Measurements from ENCODE around the gene SH2D3C. TPM values are rescaled to one million over a fixed set of nuclear protein-coding genes. Genes with fewer than 3 reads are reported as not detected.

Gene SH2D3C
- total RNA-seq, 4 donors from 2014 or later: 2.6 to 10.1 (median 3.9) TPM

DNA sequence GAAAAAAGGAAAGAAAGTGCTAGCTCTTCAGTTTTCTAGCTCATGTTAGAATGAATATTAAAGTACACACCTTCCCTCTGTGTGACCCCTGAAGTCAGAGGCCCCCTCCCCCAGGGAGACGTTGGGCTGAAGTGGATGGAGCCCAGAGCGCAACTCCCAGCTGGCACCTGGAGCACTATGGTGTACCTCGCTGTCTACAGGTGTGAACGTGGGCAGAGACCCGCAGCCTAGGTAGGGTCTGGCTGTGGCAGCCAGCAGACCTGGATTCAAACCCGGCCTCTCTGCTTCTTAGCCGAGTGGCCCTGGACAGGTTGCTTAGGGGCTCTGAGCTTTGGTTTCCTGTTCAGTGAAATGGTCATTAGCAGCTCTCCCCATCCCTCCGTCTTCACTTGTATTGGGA, 49.7 kb downstream of the SH2D3C start:
- peaks cover 0 to 15% (median 10%) of the 10 kb centered on the region in 4 donors for H3K4me1 ChIP-seq
- H3K9me3 ChIP-seq: no peaks in the 10 kb centered on the region
- peaks cover 0 to 4% (median 0%) of the 10 kb centered on the region in 4 donors for H3K36me3 ChIP-seq
- no peak overlapping the region for H3K27ac ChIP-seq
- intact Hi-C loops (cut with DNase I; ENCODE audit: low total_unique reads): no loop called here
- DNase-seq: no peak
- in situ Hi-C loops (cut with MboI; ENCODE audit: low pct_ligation_motif_present in 1 of 4, low pct_unique_long_range_greater_than_20kb in 1 of 4, low sequenced_read_pairs in 3 of 4): loop anchor here in 2 of 4 donors (25.0 kb wide), 2 partner anchors 142 to 217 kb away; no protein-coding TSS in a partner anchor
- TF ChIP-seq POLR2A (IDR thresholded peaks at IDR 0.05) (no peak), POLR2AphosphoS5 (IDR thresholded peaks at IDR 0.05) (no peak), CTCF (IDR thresholded peaks at IDR 0.05) (no peak), EP300 (IDR thresholded peaks at IDR 0.05; ENCODE audit: low read depth) (no peak)
- H3K27me3 ChIP-seq: no peaks in the 10 kb centered on the region
- no peak overlapping the region for H3K4me3 ChIP-seq
- WGBS, 2 donors (ENCODE audit: low coverage in 1 of 2): 60 to 85% methylated on average over 1 to 8 of the region's 8 CpGs

- Histone ChIP-seq H3K36me3 (no peaks in the 10 kb centered on the region), H3K27me3 (no peaks in the 10 kb centered on the region), H3K9me3 (no peaks in the 10 kb centered on the region), H3K27ac (no peak overlapping the region), H3K4me3 (no peak overlapping the region), H3K4me1 (peaks cover 0 to 23% (median 12%) of the 10 kb centered on the region in 4 donors)
- DNase-seq: no peak
- intact Hi-C loops (cut with DNase I; ENCODE audit: low total_unique reads): no loop called here
- no peak for TF ChIP-seq EP300 (IDR thresholded peaks at IDR 0.05; ENCODE audit: low read depth)
- TF ChIP-seq CTCF (IDR thresholded peaks at IDR 0.05): no peak
- no peak for TF ChIP-seq POLR2AphosphoS5 (IDR thresholded peaks at IDR 0.05)
- TF ChIP-seq POLR2A (IDR thresholded peaks at IDR 0.05): no peak
- in situ Hi-C loops (cut with MboI; ENCODE audit: low pct_ligation_motif_present in 1 of 4, low pct_unique_long_range_greater_than_20kb in 1 of 4, low sequenced_read_pairs in 3 of 4): loop anchor here in 2 of 4 donors (25.0 kb wide), 2 partner anchors 140 to 215 kb away; no protein-coding TSS in a partner anchor
- WGBS, 2 donors (ENCODE audit: low coverage in 1 of 2): 83% methylated on average over 8 of the region's 8 CpGs; no CpG with 5 or more reads in 1 of the 2 donors
Measured at GRCh38 chr9:127726871-127727270, 51.6 kb downstream of the SH2D3C start.

DNA sequence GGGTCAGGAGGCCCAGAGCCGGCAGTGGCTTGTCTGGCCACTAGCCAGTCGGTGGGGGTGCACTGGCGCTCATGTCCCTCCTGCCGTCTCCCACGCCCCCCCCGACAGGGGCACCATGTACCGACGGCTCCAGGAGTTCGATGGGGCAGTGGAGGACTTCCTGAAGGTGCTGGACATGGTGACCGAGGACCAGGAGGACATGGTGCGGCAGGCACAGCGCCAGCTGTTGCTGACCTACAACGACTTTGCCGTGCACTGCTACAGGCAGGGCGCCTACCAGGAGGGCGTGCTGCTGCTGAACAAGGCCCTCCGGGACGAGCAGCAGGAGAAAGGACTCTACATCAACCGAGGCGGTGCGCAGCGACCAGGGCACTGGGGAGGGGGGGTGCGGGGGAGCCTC, 54.5 kb downstream of the SH2D3C start:
- Histone ChIP-seq H3K4me1 (peaks cover 0 to 23% (median 12%) of the 10 kb centered on the region in 4 donors), H3K4me3 (no peak overlapping the region), H3K9me3 (no peaks in the 10 kb centered on the region), H3K27me3 (no peaks in the 10 kb centered on the region), H3K27ac (peak overlapping the region in 1 of 4 donors; percentile 33), H3K36me3 (no peaks in the 10 kb centered on the region)
- intact Hi-C loops (cut with DNase I; ENCODE audit: low total_unique reads): no loop called here
- TF ChIP-seq EP300 (IDR thresholded peaks at IDR 0.05; ENCODE audit: low read depth) (no peak), POLR2AphosphoS5 (IDR thresholded peaks at IDR 0.05) (no peak), POLR2A (IDR thresholded peaks at IDR 0.05) (no peak), CTCF (IDR thresholded peaks at IDR 0.05) (no peak)
- DNase-seq: peak; percentile 34
- in situ Hi-C loops (cut with MboI; ENCODE audit: low pct_ligation_motif_present in 1 of 4, low pct_unique_long_range_greater_than_20kb in 1 of 4, low sequenced_read_pairs in 3 of 4): no loop called here
- 48% methylated on average over 17 of the region's 23 CpGs; no CpG with 5 or more reads in 1 of the 2 donors for WGBS, 2 donors (ENCODE audit: low coverage in 1 of 2)

GRCh38 chr9:127723444-127723843, 55.0 kb downstream of the SH2D3C start:
- DNase-seq: peak; percentile 39
- Histone ChIP-seq H3K4me3 (no peak overlapping the region), H3K27me3 (no peaks in the 10 kb centered on the region), H3K4me1 (peaks cover 0 to 23% (median 12%) of the 10 kb centered on the region in 4 donors), H3K27ac (no peak overlapping the region), H3K36me3 (no peaks in the 10 kb centered on the region), H3K9me3 (no peaks in the 10 kb centered on the region)
- whole genome bisulfite sequencing, 2 donors (ENCODE audit: low coverage in 1 of 2): 54 to 57% methylated on average over 1 to 5 of the region's 5 CpGs
- no peak for TF ChIP-seq POLR2A (IDR thresholded peaks at IDR 0.05)
- TF ChIP-seq EP300 (IDR thresholded peaks at IDR 0.05; ENCODE audit: low read depth): no peak
- no peak for TF ChIP-seq CTCF (IDR thresholded peaks at IDR 0.05)
- no peak for TF ChIP-seq POLR2AphosphoS5 (IDR thresholded peaks at IDR 0.05)
- intact Hi-C loops (cut with DNase I; ENCODE audit: low total_unique reads): no loop called here
- in situ Hi-C loops (cut with MboI; ENCODE audit: low pct_ligation_motif_present in 1 of 4, low pct_unique_long_range_greater_than_20kb in 1 of 4, low sequenced_read_pairs in 3 of 4): no loop called here

All from transverse colon (tissue), 4 donors.